B cell (primary cell): ENCODE results near the gene RIMS3. TPM values are rescaled to one million over a fixed set of nuclear protein-coding genes. Genes with fewer than 3 reads are reported as not detected.

Experiments
- ATAC-seq: fragments of 200-7000 bp; cut with Tn5 transposase; one replicate; pipeline ENCODE4 v1.10.0; 2021; ENCODE audit warnings: low read depth, mild to moderate bottlenecking, moderate number of reproducible peaks, moderate library complexity
- CTCF ChIA-PET: fragments of 350-600 bp; sonication (Branson Sonifier 250); formaldehyde crosslinking; loops from one replicate; lab custom pipeline; 2021; ENCODE audit warnings: antibody characterized with exemption, inconsistent platforms; lab: Charles Lee
- POLR2A ChIA-PET: fragments of 350-600 bp; sonication (Branson Sonifier 250); formaldehyde crosslinking; loops from one replicate; lab custom pipeline; 2021; ENCODE audit warnings: antibody characterized with exemption; lab: Charles Lee
- DNase-seq: peaks from one replicate; pipeline ENCODE4 v3.0.0; 2013
- H2AFZ ChIP-seq: 2 replicates; pipeline ENCODE4 v1.6.1; 2012; ENCODE audit warnings: mild to moderate bottlenecking, low read depth, low read length; ENCODE audit not compliant: insufficient read depth, poor library complexity, severe bottlenecking
- H3K27ac ChIP-seq, 2 donors: 1 replicate in 1 of 2; 2 replicates in 1 of 2; pipeline ENCODE4 v1.5.1; 2012 to 2013; ENCODE audit warnings: low read length in 2 of 2, mild to moderate bottlenecking in 2 of 2, moderate library complexity in 1 of 2
- H3K27me3 ChIP-seq, 4 experiments: fragments of 200-600 bp in 1 of 4; sonication (generic) in 1 of 4; replicated peaks in 1 of 4; 1 replicate in 2 of 4; 2 replicates in 2 of 4; pipeline versions ENCODE4 v1.6.1 to v1.7.0; 2013 to 2016; ENCODE audit warnings: low read length in 3 of 4, mild to moderate bottlenecking in 2 of 4, mixed read lengths in 1 of 4, moderate library complexity in 1 of 4; ENCODE audit not compliant: insufficient read depth in 4 of 4, control insufficient read depth in 3 of 4; ENCODE audit errors: control extremely low read depth in 1 of 4
- H3K36me3 ChIP-seq, 2 experiments: replicated peaks in 1 of 2; 1 replicate in 1 of 2; 2 replicates in 1 of 2; pipeline versions ENCODE4 v1.6.1 to v1.7.1; 2013; ENCODE audit warnings: low read length in 1 of 2; ENCODE audit not compliant: insufficient read depth in 2 of 2, control insufficient read depth in 1 of 2; ENCODE audit errors: control extremely low read depth in 1 of 2, extremely low read depth in 1 of 2
- H3K4me1 ChIP-seq, 2 donors: fragments of 200-600 bp in 1 of 2; sonication (generic) in 1 of 2; 1 replicate in 1 of 2; 2 replicates in 1 of 2; pipeline versions ENCODE4 v1.5.1 to v1.6.1; 2013 to 2017; ENCODE audit warnings: low read length in 2 of 2; ENCODE audit not compliant: control insufficient read depth in 2 of 2, insufficient read depth in 2 of 2
- H3K4me2 ChIP-seq: replicated peaks from 2 replicates; pipeline ENCODE3; 2012; ENCODE audit warnings: mild to moderate bottlenecking, low read depth, low read length; ENCODE audit not compliant: poor library complexity, severe bottlenecking
- H3K4me3 ChIP-seq, 5 experiments: fragments of 200-600 bp in 1 of 5; sonication (generic) in 1 of 5; 1 replicate in 3 of 5; 2 replicates in 2 of 5; pipeline versions ENCODE4 v1.5.1 to v1.7.0; 2011 to 2016; ENCODE audit warnings: low read length in 4 of 5, mild to moderate bottlenecking in 4 of 5, low read depth in 2 of 5, control low read depth in 1 of 5, moderate library complexity in 1 of 5; ENCODE audit not compliant: insufficient read depth in 1 of 5; ENCODE audit errors: control extremely low read depth in 1 of 5, extremely low read depth in 1 of 5
- H3K79me2 ChIP-seq: fragments of 200-600 bp; sonication (generic); one replicate; pipeline ENCODE4 v1.6.0; 2016; ENCODE audit warnings: low read length; ENCODE audit not compliant: control insufficient read depth, insufficient read depth
- H3K9ac ChIP-seq: fragments of 200-600 bp; sonication (generic); 2 replicates; pipeline ENCODE4 v1.6.1; 2017; ENCODE audit warnings: mild to moderate bottlenecking, low read length, moderate library complexity
- H3K9me3 ChIP-seq, 3 donors: one replicate each; pipeline versions ENCODE4 v1.6.1 to v1.7.1; 2013; ENCODE audit warnings: low read length in 2 of 3; ENCODE audit not compliant: control insufficient read depth in 2 of 3, insufficient read depth in 1 of 3; ENCODE audit errors: control extremely low read depth in 1 of 3
- H4K20me1 ChIP-seq: 2 replicates; pipeline ENCODE4 v1.6.0; 2012; ENCODE audit warnings: mild to moderate bottlenecking, low read length; ENCODE audit not compliant: insufficient read depth, control insufficient read depth, poor library complexity, severe bottlenecking
- H3K27ac Mint-ChIP-seq: one replicate; pipeline ENCODE4 v1.8.0; 2021; ENCODE audit warnings: mixed read lengths
- H3K27me3 Mint-ChIP-seq: one replicate; pipeline ENCODE4 v1.8.0; 2021; ENCODE audit warnings: mixed read lengths
- H3K4me1 Mint-ChIP-seq: one replicate; pipeline ENCODE4 v1.8.0; 2021; ENCODE audit warnings: mixed read lengths
- H3K4me3 Mint-ChIP-seq: one replicate; pipeline ENCODE4 v1.8.0; 2021; ENCODE audit warnings: mixed read lengths
- H3K9me3 Mint-ChIP-seq: one replicate; pipeline ENCODE4 v1.8.0; 2022; ENCODE audit warnings: mixed read lengths; ENCODE audit not compliant: insufficient read depth
- CTCF ChIP-seq: fragments of 200-600 bp; IDR thresholded peaks from one replicate; pipeline ENCODE4 v1.8.0; 2022; ENCODE audit warnings: antibody characterized with exemption, mild to moderate bottlenecking
- EZH2 ChIP-seq: IDR thresholded peaks from 2 replicates; pipeline ENCODE4 v1.6.1; 2012; ENCODE audit warnings: borderline replicate concordance, low read depth, mild to moderate bottlenecking, moderate library complexity, low read length; ENCODE audit not compliant: insufficient read depth, poor library complexity, severe bottlenecking
- WGBS: methylation state at CpG from one replicate; pipeline ENCODE4 v1.1.5; 2013; ENCODE audit warnings: missing lambda C conversion rate; ENCODE audit not compliant: insufficient coverage; 5-methylcytosine and 5-hydroxymethylcytosine counted together
- intact Hi-C: fragments of 100-400 bp; cut with micrococcal nuclease; formaldehyde crosslinking; loops from one replicate; pipeline ENCODE4 v1.10.0; 2022
- polyA plus RNA-seq: library from polyadenylated mRNA; depleted of rRNA; stranded (reverse); fragments of >200 nt; gene quantifications from 2 replicates; pipeline ENCODE4 v1.2.3, GENCODE V29; 2012
- total RNA-seq, 2 donors: library from RNA; stranded (reverse); fragments of 120-200 nt in 1 of 2; gene quantifications; 1 replicate in 1 of 2; 2 replicates in 1 of 2; pipeline versions ENCODE4 v1.2.3 to v1.2.4, GENCODE V29; 2013 to 2022

RIMS3 gene
- total and polyA plus RNA-seq, 2 donors (not counting 1 experiment from before 2014, with no cell fraction given), result 1.1 to 5.4 TPM

DNA sequence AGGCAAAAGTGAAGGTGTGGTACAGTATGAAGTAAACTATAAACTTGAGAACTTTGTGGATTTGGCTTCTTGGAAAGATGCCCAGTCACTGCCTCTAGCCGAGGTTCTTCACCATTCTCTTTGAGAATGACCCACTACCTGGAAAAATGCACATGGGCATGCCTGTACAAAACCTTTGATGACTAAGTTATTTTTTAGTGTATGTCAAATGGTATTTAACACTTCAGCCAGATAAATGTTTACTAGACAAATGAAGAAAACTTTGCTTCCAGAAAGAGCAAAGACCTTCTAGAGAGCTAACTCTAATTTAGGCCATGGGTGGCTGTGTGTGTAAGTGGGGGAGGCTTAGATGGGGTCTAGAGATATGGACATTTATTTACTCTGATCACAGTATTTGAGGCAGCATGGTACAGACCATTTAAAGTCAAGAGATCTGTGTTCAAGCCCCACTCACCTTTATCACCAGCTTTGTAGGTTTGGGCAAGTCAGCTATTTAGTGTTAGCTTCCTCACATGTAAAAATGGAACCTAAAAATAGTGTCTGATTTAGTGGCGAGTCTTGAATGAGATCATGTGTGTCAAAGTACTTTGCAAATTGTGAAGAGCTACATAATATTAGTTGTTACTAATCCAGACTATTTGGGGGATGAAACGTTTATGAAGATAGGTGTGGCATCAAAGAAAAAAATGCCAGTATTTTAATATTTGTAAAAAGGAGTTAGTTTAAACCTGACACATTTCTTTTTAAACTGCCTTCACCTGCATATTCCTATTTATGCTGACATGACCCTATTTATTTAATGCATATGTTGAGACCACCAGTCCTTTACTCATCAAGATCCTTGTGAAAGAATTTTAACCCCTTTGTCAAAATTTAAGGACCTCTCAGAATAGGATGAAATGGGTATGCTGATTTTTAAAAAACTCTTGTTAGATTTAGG lies 46.3 kb upstream of the RIMS3 start:
- no CpG with 5 or more reads among the region's 3 CpGs for WGBS
- peak overlapping the region; percentile 35 for H2AFZ ChIP-seq
- no peaks in the 10 kb centered on the region for H3K27me3 Mint-ChIP-seq
- intact Hi-C loops, result loop anchor here (5.0 kb wide), 2 partner anchors 91 to 179 kb away; partner anchors contain the start of gene ZNF684
- peak overlapping the region; percentile 4 to 87 (median 29) for H3K4me3 ChIP-seq
- TF ChIP-seq EZH2 (no peak), CTCF (no peak)
- no peaks in the 10 kb centered on the region for H3K9me3 ChIP-seq
- peak overlapping the region; percentile 79 for H3K4me3 Mint-ChIP-seq
- peaks cover 95% of the 10 kb centered on the region for H3K79me2 ChIP-seq
- peak overlapping the region; percentile 92 for H3K27ac Mint-ChIP-seq
- ChIA-PET CTCF (interaction anchor here (1.0 to 1.4 kb wide), 3 partner anchors 10 to 23 kb away, joined by 3 read pairs; no protein-coding TSS in a partner anchor), POLR2A (interaction anchor here (1.3 to 1.7 kb wide), 2 partner anchors 18 to 20 kb away, joined by 5 to 16 read pairs; partner anchors contain the start of gene NFYC)
- peak overlapping the region; percentile 75 for H3K9ac ChIP-seq
- H3K27me3 ChIP-seq, result no peaks in the 10 kb centered on the region
- no peak for DNase-seq
- peaks cover 73% of the 10 kb centered on the region for H3K4me1 Mint-ChIP-seq
- H3K27ac ChIP-seq, result peak overlapping the region; percentile 85 to 94
- no peak for ATAC-seq
- peaks cover 48 to 60% of the 10 kb centered on the region in 2 donors for H3K4me1 ChIP-seq
- H4K20me1 ChIP-seq, result no peaks in the 10 kb centered on the region
- H3K9me3 Mint-ChIP-seq, result no peaks in the 10 kb centered on the region
- peak overlapping the region; percentile 79 for H3K4me2 ChIP-seq
- peaks cover 0 to 8% of the 10 kb centered on the region in 2 experiments for H3K36me3 ChIP-seq
